Neural progenitor cell (in vitro differentiated cells): ENCODE measurements around the gene SMIM29.

ENCODE experiments used
- CTCF ChIP-seq: fragments of 200-600 bp; sonication (generic); IDR thresholded peaks from 2 replicates; pipeline ENCODE4 v1.5.1; 2017; ENCODE audit warnings: antibody characterized with exemption, mild to moderate bottlenecking
- EZH2 ChIP-seq: fragments of 200-600 bp; sonication (generic); IDR thresholded peaks from 2 replicates; pipeline ENCODE4 v1.6.1; 2017; ENCODE audit warnings: antibody characterized with exemption, mild to moderate bottlenecking, moderate library complexity

GRCh38 chr6:34236443-34237315, 12.1 kb downstream of the SMIM29 start, which contains the start of gene HMGA1:
- TF ChIP-seq EZH2 (no peak), CTCF (no peak)
